Activated naive CD4-positive, alpha-beta T cell (primary cell): ENCODE data around the gene ECE1.

Experiments
- DNase-seq, 4 experiments: peaks; one replicate each; lab custom pipeline; 2025; lab: John Stamatoyannopoulos, UW

The ECE1 gene

DNA sequence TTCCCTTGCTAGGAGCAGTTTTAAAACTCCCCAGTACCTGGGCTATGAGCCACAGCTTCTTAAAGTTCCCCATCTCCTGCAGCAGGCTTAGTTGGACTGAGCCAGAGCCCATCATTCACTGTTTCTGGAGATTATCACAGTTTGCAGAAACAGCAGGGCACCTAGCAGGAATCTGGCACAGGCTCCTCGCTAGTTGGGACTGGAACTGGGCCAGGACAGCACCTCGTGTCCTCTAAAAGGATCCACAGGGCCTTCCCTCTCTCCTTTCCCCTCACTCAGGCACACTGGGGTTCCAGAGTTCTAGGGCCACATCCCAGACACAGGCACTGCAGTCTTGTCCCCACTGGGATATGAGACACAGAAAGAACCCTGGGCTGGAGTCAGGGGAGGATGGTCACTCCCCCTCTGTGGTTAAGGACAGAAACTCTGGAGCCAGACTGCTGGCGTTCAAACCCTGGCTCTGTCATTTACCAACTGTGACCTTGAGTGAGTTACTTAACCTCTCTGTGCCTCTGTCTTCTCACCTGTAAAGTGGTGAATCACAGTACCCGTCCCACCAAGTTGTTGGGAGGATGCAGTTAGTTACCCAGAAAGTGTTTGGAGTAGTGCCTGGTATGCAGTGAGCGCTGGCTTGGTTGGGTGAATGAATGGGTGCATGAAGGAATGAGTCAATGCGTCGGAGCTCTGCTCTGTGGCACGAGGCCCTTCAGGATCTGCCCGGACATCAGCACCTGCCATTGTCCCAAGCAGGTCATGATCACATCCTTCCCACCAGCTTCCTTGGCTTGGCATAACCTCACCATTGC lies 18.8 kb upstream of the ECE1 start:
- no peak for DNase-seq

- DNase-seq = no peak
These were observed 18.1 kb upstream of the ECE1 start for GRCh38 chr1:21308330-21308729.

DNA sequence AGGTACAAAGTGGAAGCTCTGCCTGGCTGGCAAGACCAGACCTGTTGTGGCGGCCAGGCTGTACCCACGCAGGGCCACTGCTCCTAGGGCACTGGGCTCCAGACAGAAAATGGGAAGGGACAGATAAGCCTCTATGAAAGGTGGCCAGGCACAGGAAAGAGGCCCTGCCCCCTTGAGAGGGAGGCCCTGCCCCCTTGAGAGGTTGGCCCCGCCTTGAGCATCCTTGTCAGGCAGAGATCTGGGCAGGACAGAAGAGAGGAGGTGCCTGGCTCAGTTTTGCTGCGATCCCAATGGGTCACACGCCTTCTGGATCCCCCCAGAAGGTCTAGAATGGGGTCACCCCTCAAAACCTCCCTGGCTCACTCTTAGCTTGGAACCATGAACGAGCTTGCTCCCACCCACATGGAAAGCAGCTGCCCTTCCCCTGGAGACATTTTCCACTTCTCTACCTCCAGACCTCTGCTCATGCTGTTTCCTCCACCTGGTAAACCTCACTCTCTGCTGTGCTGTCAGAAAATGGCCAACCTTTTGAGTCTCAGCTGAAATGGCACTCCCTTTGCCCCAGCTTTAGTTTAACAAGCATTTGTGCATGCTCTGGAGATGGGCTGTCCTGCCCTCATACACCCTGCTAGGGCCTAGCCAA lies 17.5 kb upstream of the ECE1 start:
- no peak for DNase-seq

DNA sequence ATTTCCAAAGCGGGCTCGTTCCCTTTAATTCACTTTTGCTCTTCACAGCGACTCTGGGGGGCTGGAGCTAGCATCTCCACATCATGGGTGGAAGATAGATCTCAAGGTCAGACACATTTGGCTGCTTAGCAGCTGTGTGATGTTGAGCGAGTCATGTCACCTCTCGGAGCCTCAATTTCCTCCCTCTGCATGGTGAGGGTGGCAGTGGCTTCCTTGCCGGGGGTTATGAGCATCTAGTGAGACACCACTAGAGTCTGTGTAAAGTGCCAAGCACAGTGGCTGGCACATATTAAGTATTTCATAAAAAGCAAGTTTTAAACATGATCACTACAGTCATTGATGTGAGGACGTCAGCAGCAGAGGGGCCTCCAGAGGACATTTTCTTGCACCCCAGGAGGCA lies 16.9 kb upstream of the ECE1 start:
- no peak for DNase-seq

- no peak for DNase-seq
These were observed 15.6 kb upstream of the ECE1 start for GRCh38 chr1:21305900-21306189.

DNA sequence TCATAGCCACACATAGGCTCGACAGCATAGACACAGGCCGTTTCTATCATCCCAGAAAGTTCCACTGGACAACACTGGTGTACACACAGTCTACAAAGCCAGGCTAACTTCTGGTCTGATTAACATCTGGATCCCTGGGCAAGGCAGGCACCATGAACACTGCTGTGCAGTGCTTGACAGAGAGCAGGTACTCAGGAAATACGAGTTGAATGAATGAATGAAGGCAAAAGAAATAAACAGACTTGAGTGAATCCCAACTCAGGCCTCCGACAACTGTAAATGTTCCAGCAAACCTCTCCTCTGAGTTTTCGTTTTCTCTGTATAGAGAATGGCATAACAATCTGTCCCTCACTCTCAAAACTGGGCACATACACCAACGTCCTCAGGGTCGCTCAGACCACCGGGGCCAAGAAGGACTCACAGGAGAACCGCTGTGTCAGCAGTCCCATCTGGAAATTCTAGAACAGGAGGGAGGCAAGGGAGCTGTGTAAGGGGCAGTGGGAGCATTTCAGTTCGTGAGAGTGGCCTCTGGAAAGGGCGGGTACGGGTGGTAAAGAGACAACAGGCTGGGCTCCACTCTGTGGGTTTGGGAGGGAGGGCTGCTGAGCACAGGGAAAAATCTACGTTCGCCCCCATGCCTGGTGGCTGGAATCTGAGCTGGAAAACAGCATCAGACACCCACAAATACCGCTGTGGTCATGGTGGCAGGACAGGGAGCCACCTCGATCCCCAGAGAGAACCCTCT lies 15.1 kb upstream of the ECE1 start:
- DNase-seq = no peak

- no peak for DNase-seq
These were observed 14.2 kb upstream of the ECE1 start for GRCh38 chr1:21304488-21304887.

- no peak for DNase-seq
These were observed 12.8 kb upstream of the ECE1 start for GRCh38 chr1:21302747-21303715.

GRCh38 chr1:21301794-21302440 lies 11.7 kb upstream of the ECE1 start:
- DNase-seq = no peak

- DNase-seq = no peak
These were observed 10.5 kb upstream of the ECE1 start for GRCh38 chr1:21300774-21301173.

DNA sequence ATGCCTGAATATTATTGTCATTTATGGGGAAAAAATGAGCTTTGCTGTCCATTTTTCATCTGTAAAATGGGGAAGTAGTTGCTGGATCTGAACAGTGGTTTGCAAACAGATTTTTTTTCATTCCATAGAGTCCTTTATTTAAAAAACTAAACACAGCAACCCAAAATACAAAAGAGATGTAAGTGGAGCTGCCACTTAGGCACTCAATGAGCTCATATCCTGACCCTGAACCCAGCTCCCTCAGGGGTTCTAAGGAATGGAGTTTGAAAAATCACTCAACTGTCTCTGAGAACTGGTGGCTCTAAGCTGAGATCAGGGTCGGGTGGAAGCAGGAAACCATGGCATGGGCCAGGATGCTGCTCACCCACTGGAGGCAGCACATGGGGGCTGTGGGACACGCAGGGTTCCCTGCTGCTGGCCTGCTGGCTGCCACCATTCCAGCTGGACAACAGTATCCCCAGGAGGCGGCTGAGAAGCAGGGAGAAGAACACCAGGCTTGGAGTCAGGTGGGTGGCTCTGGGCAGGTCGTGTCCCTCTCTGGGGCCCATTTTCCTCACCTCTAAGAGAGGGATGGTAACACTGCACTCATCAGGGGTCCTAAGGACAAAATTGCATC lies 9.6 kb upstream of the ECE1 start:
- no peak for DNase-seq

- DNase-seq = no peak
These were observed 8.7 kb upstream of the ECE1 start for GRCh38 chr1:21298981-21299391.

DNA sequence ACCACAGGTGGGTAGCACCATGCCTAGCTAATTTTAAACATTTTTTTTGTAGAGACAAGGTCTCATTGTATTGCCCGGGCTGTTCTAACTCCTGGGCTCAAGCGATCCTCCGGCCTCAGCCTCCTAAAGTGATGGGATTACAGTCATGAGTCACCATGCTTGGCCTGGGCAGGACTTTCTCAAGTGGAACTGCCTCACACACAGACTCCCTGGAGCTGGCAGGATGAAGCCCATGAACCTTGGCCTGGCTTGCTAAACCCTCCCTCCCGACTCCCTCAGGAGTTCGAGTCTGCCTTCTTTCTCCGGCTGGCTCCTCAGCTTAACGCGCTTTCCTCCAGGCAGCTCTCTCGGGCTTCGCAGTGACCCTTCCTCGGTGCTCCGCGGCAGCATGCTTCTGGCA lies 7.7 kb upstream of the ECE1 start:
- no peak for DNase-seq

- no peak for DNase-seq
These were observed 6.5 kb upstream of the ECE1 start for GRCh38 chr1:21296509-21297354.

DNA sequence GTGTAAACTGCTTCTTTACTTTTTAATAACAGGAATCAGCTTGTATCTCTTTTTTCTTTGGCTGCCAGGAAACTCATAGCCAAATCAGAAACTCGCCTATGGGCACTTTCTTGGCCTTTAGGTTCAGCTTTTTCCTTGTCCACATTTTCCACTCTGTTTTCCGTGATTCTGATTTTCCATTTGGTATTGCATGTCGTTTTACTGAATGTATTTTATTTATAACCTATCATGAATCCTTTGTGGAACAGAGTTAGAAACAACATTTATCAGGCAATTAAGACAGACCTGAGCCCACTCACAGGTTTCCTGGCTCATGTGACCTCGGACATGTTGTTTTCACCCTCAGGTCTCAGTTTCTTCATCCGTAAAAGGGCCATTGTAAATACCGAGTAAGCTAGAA lies 5.3 kb upstream of the ECE1 start:
- DNase-seq = no peak

GRCh38 chr1:21295002-21295401 lies 4.7 kb upstream of the ECE1 start:
- DNase-seq = no peak

- peak; percentile 40 to 70 (median 58) for DNase-seq
These were observed 4.2 kb upstream of the ECE1 start for GRCh38 chr1:21294266-21294989.

- peak; percentile 19 to 43 (median 29) for DNase-seq
These were observed 3.4 kb upstream of the ECE1 start for GRCh38 chr1:21293537-21294265.
